Measurements from ENCODE around the gene SMAP1.

Gene SMAP1

GRCh38 chr6:70849348-70850069 lies 181.8 kb downstream of the SMAP1 start:
- Histone ChIP-seq H3K36me3 (peaks cover 20% of the 10 kb centered on the region), H3K27me3 (no peaks in the 10 kb centered on the region), H3K9me3 (no peaks in the 10 kb centered on the region), H3K27ac (no peak overlapping the region), H3K4me1 (ENCODE audit: control insufficient read depth in 1 of 2, insufficient read depth in 1 of 2, low read depth in 1 of 2, low read length in 1 of 2) (no peaks in the 10 kb centered on the region), H3K4me3 (ENCODE audit: low read depth in 1 of 2, low read length in 1 of 2) (no peak overlapping the region)
- no peak for TF ChIP-seq CTCF (IDR thresholded peaks at IDR 0.05)

GRCh38 chr6:70852667-70853246 lies 185.1 kb downstream of the SMAP1 start:
- no peaks in the 10 kb centered on the region for H3K4me1 ChIP-seq (ENCODE audit: control insufficient read depth in 1 of 2, insufficient read depth in 1 of 2, low read depth in 1 of 2, low read length in 1 of 2)
- H3K4me3 ChIP-seq (ENCODE audit: low read depth in 1 of 2, low read length in 1 of 2): no peak overlapping the region
- no peaks in the 10 kb centered on the region for H3K27me3 ChIP-seq
- no peaks in the 10 kb centered on the region for H3K9me3 ChIP-seq
- peaks cover 26% of the 10 kb centered on the region for H3K36me3 ChIP-seq
- no peak overlapping the region for H3K27ac ChIP-seq
- no peak for TF ChIP-seq CTCF (IDR thresholded peaks at IDR 0.05)

- no peaks in the 10 kb centered on the region for H3K27me3 ChIP-seq
- no peak for TF ChIP-seq CTCF (IDR thresholded peaks at IDR 0.05)
- H3K9me3 ChIP-seq: no peaks in the 10 kb centered on the region
- no peak overlapping the region for H3K27ac ChIP-seq
- no peaks in the 10 kb centered on the region for H3K4me1 ChIP-seq (ENCODE audit: control insufficient read depth in 1 of 2, insufficient read depth in 1 of 2, low read depth in 1 of 2, low read length in 1 of 2)
- H3K4me3 ChIP-seq (ENCODE audit: low read depth in 1 of 2, low read length in 1 of 2): no peak overlapping the region
- H3K36me3 ChIP-seq: peaks cover 65% of the 10 kb centered on the region
Measured at GRCh38 chr6:70857387-70858077, 189.8 kb downstream of the SMAP1 start.

- Histone ChIP-seq H3K4me3 (ENCODE audit: low read depth in 1 of 2, low read length in 1 of 2) (no peak overlapping the region), H3K4me1 (ENCODE audit: control insufficient read depth in 1 of 2, insufficient read depth in 1 of 2, low read depth in 1 of 2, low read length in 1 of 2) (no peaks in the 10 kb centered on the region), H3K36me3 (peaks cover 51% of the 10 kb centered on the region), H3K27me3 (no peaks in the 10 kb centered on the region), H3K27ac (no peak overlapping the region), H3K9me3 (no peaks in the 10 kb centered on the region)
- no peak for TF ChIP-seq CTCF (IDR thresholded peaks at IDR 0.05)
Measured at GRCh38 chr6:70860045-70860444, 192.4 kb downstream of the SMAP1 start.

GRCh38 chr6:70860920-70861319 lies 193.2 kb downstream of the SMAP1 start:
- Histone ChIP-seq H3K36me3 (peaks cover 51% of the 10 kb centered on the region), H3K27me3 (no peaks in the 10 kb centered on the region), H3K9me3 (no peaks in the 10 kb centered on the region), H3K4me3 (ENCODE audit: low read depth in 1 of 2, low read length in 1 of 2) (no peak overlapping the region), H3K4me1 (ENCODE audit: control insufficient read depth in 1 of 2, insufficient read depth in 1 of 2, low read depth in 1 of 2, low read length in 1 of 2) (no peaks in the 10 kb centered on the region), H3K27ac (no peak overlapping the region)
- no peak for TF ChIP-seq CTCF (IDR thresholded peaks at IDR 0.05)

Measured in neutrophil (primary cell).